Measurements from ENCODE around the gene PDE6D. TPM values are rescaled to one million over a fixed set of nuclear protein-coding genes. Genes with fewer than 3 reads are reported as not detected.
"Not testable (repeated sequence)": the region's sequence is repeated elsewhere in the genome, so short reads cannot be mapped to it uniquely, and the experiment has no call there.

PDE6D gene
- total RNA-seq, 3 donors from 2014 or later (not counting 1 experiment from before 2014, with no cell fraction given): 21.6 to 29.2 (median 22.8) TPM

GRCh38 chr2:231752061-231752460, 29.0 kb downstream of the PDE6D start:
- ATAC-seq (no peak), DNase-seq (no peak)
- Histone ChIP-seq H3K27ac (ENCODE audit: low read length) (no peak overlapping the region), H3K4me1 (ENCODE audit: control insufficient read depth, insufficient read depth, low read length) (peaks cover 4% of the 10 kb centered on the region), H3K9me3 (ENCODE audit: control insufficient read depth, insufficient read depth, low read length) (no peaks in the 10 kb centered on the region), H3K36me3 (ENCODE audit: control insufficient read depth, insufficient read depth, low read length) (no peaks in the 10 kb centered on the region), H3K27me3 (ENCODE audit: control insufficient read depth, insufficient read depth, low read length) (no peaks in the 10 kb centered on the region), H3K4me3 (ENCODE audit: low read length) (no peak overlapping the region)
- Mint-ChIP-seq H3K9me3 (no peaks in the 10 kb centered on the region), H3K4me3 (no peak overlapping the region), H3K27ac (no peak overlapping the region), H3K36me3 (no peaks in the 10 kb centered on the region), H3K27me3 (ENCODE audit: low read depth in 2 of 2) (no peaks in the 10 kb centered on the region), H3K4me1 (peaks cover 0 to 8% of the 10 kb centered on the region in 2 donors)
- intact Hi-C loops (cut with micrococcal nuclease): no loop called here
- no peak for TF ChIP-seq CTCF (IDR thresholded peaks at IDR 0.05)
- WGBS (ENCODE audit: insufficient coverage): 100% methylated on average over 2 of the region's 2 CpGs

GRCh38 chr2:231751042-231751815, 29.9 kb downstream of the PDE6D start:
- Histone ChIP-seq H3K4me1 (ENCODE audit: control insufficient read depth, insufficient read depth, low read length) (peaks cover 4% of the 10 kb centered on the region), H3K4me3 (ENCODE audit: low read length) (no peak overlapping the region), H3K27me3 (ENCODE audit: control insufficient read depth, insufficient read depth, low read length) (no peaks in the 10 kb centered on the region), H3K27ac (ENCODE audit: low read length) (no peak overlapping the region), H3K9me3 (ENCODE audit: control insufficient read depth, insufficient read depth, low read length) (no peaks in the 10 kb centered on the region), H3K36me3 (ENCODE audit: control insufficient read depth, insufficient read depth, low read length) (no peaks in the 10 kb centered on the region)
- 100% methylated on average over 3 of the region's 4 CpGs for WGBS (ENCODE audit: insufficient coverage)
- no peaks in the 10 kb centered on the region for H3K9me3 Mint-ChIP-seq
- H3K36me3 Mint-ChIP-seq: no peaks in the 10 kb centered on the region
- no peak overlapping the region for H3K27ac Mint-ChIP-seq
- intact Hi-C loops (cut with micrococcal nuclease): no loop called here
- no peak for TF ChIP-seq CTCF (IDR thresholded peaks at IDR 0.05)
- peaks cover 0 to 8% of the 10 kb centered on the region in 2 donors for H3K4me1 Mint-ChIP-seq
- ATAC-seq: no peak
- no peak overlapping the region for H3K4me3 Mint-ChIP-seq
- no peak for DNase-seq
- H3K27me3 Mint-ChIP-seq (ENCODE audit: low read depth in 2 of 2): no peaks in the 10 kb centered on the region

GRCh38 chr2:231749016-231749415, 32.1 kb downstream of the PDE6D start:
- WGBS (ENCODE audit: insufficient coverage): 82% methylated on average over 10 of the region's 10 CpGs
- intact Hi-C loops (cut with micrococcal nuclease); H3K27me3 Mint-ChIP-seq (ENCODE audit: low read depth in 2 of 2); H3K36me3 ChIP-seq (ENCODE audit: control insufficient read depth, insufficient read depth, low read length); H3K4me3 ChIP-seq (ENCODE audit: low read length); H3K27ac ChIP-seq (ENCODE audit: low read length); H3K4me1 Mint-ChIP-seq; H3K36me3 Mint-ChIP-seq; H3K9me3 ChIP-seq (ENCODE audit: control insufficient read depth, insufficient read depth, low read length); H3K4me1 ChIP-seq (ENCODE audit: control insufficient read depth, insufficient read depth, low read length); ATAC-seq; H3K4me3 Mint-ChIP-seq; H3K9me3 Mint-ChIP-seq; DNase-seq; H3K27ac Mint-ChIP-seq; H3K27me3 ChIP-seq (ENCODE audit: control insufficient read depth, insufficient read depth, low read length): not testable (repeated sequence)

GRCh38 chr2:231748153-231748896, 32.8 kb downstream of the PDE6D start:
- H3K36me3 Mint-ChIP-seq; H3K27me3 ChIP-seq (ENCODE audit: control insufficient read depth, insufficient read depth, low read length); H3K9me3 ChIP-seq (ENCODE audit: control insufficient read depth, insufficient read depth, low read length); H3K27ac Mint-ChIP-seq; ATAC-seq; H3K27ac ChIP-seq (ENCODE audit: low read length); H3K4me1 ChIP-seq (ENCODE audit: control insufficient read depth, insufficient read depth, low read length); H3K9me3 Mint-ChIP-seq; H3K27me3 Mint-ChIP-seq (ENCODE audit: low read depth in 2 of 2); DNase-seq; H3K4me3 Mint-ChIP-seq; H3K4me3 ChIP-seq (ENCODE audit: low read length); intact Hi-C loops (cut with micrococcal nuclease); H3K4me1 Mint-ChIP-seq; H3K36me3 ChIP-seq (ENCODE audit: control insufficient read depth, insufficient read depth, low read length): not testable (repeated sequence)
- 71% methylated on average over 6 of the region's 6 CpGs for WGBS (ENCODE audit: insufficient coverage)
